NCI-H1105 treated with DMSO at 0.1 percent for 48 hours (cell line): ENCODE results near the gene CXXC5.

Source experiments
- DNase-seq: peaks from one replicate; lab custom pipeline; 2025; lab: John Stamatoyannopoulos, UW

CXXC5 gene

DNA sequence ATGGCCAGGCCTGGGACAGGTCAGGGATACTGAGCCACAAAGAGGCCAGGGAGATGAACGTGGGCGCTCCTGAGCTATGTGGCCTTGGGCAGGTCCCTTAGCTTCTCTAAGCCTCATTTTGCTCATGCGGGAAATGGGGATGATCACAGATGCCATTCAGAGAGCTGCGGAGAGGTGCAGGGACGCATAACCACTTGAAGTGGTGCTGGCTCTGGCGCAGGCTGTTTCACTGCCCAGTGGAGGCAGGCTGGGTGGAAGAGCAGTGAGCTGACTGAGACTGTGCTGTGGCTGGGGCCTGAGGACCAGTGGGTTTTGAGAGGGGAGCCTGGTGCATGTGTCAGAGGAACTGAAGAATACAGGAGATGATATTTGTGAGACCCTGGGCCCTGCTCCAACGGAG, 18.4 kb downstream of the CXXC5 start:
- no peak for DNase-seq

GRCh38 chr5:139667001-139667729, 19.0 kb downstream of the CXXC5 start:
- DNase-seq = no peak

DNA sequence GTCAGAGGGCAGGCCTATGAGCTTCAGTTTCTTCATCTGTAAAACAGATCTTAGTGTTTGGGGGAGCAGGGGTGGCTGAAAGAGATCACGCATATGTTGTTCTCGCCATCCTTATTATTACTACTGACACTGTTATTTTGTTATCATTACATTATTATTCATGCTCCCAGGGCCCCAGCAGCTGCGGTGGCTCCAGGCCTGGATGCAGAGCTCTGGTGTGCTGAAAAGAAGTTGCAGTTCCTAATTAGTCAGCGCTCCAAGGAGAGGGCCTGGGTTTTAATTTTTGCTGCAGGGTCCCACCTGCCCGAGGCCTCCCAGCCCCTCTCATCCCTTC, 19.5 kb downstream of the CXXC5 start:
- no peak for DNase-seq

DNA sequence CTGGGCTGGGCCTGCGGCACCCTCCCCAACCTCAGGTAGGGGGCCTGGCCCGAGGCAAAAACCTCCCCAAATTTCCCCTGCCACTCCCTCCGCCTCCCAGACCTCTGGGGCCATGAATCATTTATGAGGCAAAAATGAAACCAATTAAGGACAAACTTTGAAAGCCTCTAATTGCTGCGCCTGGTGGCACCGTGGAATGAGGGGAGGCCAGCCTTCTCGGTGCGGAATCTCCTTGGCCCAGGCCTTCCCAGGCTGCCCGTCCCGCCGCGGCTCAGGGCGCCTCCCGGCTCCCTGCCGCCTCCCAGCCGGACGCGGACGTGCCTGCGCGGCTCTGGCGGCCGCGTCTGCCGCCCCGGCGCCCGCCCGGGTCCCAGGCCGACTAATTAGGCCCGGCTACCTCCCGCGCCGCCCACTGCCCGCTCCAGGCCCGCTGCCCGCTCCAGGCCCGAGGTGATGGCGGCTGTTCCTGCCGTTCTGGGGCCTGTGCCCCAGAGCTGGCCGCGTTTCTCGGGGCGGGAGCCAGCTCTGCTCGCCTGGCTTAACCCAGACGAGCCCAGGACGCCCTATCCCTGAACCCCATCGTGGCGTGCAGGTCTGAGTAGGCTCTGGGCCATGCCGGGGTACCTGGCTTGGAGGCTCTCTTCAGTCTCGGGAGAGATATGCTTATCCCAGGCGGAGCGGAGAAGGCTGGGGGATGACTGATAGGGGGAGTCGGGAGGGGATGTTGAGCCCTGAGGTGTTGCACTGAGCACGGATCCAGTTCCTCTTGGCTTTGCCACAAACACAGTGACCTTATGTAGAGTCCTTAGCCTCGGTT, 20.1 kb downstream of the CXXC5 start:
- no peak for DNase-seq

GRCh38 chr5:139668924-139669661, 20.9 kb downstream of the CXXC5 start:
- DNase-seq = no peak

GRCh38 chr5:139669662-139670368, 21.7 kb downstream of the CXXC5 start:
- DNase-seq = no peak

DNA sequence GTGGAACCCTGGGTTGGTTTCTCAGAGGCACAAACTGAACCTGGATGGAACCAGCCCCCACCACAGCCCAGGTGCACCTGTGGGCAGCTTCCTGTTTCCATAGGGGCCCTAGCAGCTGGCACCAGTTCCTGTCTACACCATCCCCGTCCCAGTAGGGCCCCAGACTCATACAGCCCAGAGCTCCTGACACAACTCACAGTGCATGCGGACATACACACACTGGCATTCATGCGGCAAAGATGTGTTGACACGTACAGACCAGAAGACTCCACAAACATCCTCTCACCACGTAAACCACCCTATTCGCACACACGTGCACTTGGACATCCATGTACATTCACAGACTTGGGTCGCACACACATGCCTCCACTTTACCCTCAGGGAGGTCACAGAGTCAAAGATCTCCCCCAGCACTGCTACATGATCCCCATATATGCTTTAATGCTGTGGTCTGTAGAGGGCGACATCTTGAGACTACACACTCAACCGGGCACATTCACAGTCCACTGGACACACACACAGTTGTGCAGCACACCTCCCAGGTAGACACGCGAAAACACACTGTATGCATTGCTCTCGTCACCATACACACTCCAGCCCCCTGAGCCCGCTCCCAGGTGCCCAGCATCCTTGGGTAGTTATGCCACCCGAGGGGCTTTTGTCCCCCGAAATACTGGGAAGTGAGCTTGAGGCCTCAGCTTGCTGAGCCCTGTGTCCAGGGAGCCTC, 22.4 kb downstream of the CXXC5 start:
- DNase-seq = no peak

- no peak for DNase-seq
Measured at GRCh38 chr5:139671096-139671841, 23.1 kb downstream of the CXXC5 start.

- no peak for DNase-seq
Measured at GRCh38 chr5:139675213-139675612, 27.1 kb downstream of the CXXC5 start.

- no peak for DNase-seq
Measured at GRCh38 chr5:139675825-139676224, 27.7 kb downstream of the CXXC5 start.

DNA sequence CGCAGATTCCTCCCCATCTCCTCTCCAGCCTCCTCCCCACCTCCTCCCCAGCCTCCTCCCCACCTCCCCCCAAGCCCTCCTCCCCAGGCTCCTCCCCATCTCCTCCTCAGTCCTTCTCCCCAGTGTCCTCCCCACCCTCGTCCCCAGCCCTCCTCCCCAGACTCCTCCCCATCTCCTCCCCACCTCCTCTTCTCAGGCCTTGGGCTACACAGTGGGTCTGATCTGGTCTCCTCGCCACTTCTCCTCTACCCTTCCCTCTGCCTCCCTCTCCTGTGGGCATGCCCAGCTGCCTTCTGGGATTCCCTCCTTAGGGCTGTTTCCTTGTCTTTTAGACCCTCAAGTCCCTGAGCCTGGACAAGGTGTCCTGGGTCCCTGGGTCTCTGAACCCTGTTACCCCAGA, 28.3 kb downstream of the CXXC5 start:
- no peak for DNase-seq

DNA sequence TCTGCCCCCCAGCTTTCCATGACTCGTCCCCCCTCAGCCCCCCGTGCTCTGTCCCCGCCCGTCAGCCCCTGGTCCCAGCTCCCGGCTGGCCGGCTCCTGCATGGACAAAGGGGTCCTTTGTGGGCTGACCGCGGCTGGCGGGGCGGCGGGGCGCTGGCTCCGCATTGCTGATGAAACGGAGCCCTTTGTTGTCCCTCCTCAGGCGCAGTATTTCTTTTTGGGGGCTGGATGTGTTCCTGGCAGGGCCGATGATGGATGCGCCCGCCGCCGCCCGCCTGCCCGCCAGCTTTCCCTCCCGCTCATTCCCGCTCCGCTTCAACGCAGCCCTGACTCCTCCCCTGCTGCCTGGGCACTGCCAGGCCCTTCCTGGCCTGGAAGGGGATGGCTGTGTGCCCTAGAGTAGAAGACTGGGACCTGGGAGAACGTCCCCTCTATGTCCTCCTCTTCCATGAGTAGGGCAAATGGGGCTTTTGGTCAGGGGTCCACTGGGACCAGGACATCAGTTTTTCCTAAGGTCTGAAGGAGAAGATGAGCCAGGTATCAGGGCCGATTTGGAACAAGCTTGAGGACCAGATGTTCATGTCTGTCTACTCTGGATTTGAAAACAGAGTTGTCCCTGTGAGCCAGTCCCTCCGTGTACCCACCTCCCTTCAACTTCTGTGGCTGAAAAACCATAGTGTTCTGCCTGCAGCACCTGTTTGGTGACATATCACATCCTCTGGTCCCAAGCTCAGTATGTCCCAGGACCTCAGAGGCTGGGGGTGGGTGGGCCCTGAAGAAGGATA, 29.0 kb downstream of the CXXC5 start:
- no peak for DNase-seq

DNA sequence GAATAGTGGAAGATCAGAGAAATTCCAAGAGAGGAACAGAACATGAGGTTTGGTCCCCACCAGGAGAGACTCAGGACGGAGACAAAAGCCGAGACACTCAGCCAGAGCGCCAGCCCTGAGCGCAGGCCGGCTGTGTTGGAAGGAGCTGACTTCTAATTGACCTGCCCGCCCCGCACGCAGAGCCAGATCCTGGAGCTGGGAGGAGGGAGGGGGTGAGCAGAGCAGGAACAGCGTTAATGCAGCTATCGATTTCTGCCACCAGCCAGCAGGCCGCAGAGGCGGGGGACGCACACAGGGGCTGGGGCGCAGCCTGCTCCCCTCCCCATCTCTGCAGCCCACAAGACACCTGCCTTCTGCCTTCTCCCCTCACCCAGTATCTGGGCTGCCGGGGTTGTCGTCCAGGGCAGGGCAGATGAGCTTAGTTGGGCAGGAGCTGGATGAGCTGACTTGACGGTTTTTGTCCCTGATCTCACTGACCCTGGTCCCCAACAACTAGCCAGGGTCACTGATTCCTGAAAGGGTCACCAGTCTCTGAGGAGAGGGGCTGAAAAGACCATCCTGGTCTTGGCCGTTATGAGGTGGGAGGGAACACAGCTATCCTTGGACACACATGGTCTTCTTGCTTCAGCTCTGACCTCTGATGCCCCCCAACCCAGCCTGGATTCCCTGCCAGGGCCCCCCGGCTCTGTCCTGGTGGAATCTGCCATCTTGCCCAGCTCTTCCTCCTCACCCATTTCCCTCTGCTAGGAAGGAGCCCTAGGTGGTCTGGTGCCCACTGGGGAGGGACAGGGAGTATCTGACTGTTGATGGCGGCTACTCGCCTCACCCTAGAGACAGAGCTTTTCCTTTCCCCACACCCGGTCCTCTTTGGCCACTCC, 29.8 kb downstream of the CXXC5 start:
- no peak for DNase-seq

DNA sequence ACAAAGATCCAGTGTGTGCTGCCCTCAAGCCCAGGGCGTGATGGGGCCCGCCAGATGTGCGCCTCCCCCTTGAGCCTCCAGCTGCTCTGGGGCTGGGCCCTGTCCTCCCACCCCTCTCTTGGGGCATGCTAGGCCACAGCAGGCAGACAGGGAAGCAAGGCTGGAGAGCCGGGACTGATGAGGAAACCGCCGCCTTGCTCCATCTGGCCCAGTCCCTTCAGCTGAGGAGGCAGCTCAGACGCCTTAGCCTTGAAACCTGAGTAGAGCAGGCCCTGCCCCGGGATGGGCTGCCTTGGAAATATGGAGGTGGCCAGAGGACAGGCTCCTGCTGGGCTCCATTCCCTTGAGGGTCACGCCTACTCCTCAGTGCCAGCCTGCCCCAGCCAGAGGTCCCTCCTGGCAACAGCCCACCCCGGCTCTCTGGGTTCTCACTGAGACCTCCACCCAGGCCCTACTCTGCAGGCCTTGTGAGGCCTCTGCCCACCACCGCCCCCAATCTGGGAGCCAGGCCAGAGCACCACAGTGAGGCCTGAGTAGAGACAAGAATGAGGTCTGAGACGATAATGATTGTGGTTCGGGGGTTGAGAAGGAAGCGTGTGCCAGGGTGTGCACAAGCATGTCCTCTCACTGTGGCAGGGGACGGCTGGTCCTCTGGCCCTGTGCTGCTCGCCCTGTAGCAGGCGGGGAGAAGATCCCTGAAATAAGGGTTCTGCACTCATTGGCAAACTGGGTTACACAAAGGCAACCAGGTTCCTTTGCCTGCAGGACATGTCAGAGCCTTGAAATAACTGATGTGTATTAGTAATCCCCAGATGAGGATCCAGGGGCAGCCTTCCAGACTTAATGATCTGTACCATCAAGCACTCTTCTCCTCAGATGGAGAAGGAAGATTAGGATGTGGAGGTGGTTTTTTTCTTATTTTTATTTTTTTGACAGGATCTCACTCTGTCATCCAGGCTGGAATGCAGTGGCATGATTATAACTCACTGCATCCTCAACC, 30.9 kb downstream of the CXXC5 start:
- no peak for DNase-seq

- DNase-seq = no peak
Measured at GRCh38 chr5:139680368-139681111, 32.4 kb downstream of the CXXC5 start.

DNA sequence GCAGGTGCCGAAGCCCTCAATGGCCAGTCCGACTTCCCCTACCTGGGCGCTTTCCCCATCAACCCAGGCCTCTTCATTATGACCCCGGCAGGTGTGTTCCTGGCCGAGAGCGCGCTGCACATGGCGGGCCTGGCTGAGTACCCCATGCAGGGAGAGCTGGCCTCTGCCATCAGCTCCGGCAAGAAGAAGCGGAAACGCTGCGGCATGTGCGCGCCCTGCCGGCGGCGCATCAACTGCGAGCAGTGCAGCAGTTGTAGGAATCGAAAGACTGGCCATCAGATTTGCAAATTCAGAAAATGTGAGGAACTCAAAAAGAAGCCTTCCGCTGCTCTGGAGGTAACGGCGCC, 32.9 kb downstream of the CXXC5 start:
- DNase-seq = no peak

DNA sequence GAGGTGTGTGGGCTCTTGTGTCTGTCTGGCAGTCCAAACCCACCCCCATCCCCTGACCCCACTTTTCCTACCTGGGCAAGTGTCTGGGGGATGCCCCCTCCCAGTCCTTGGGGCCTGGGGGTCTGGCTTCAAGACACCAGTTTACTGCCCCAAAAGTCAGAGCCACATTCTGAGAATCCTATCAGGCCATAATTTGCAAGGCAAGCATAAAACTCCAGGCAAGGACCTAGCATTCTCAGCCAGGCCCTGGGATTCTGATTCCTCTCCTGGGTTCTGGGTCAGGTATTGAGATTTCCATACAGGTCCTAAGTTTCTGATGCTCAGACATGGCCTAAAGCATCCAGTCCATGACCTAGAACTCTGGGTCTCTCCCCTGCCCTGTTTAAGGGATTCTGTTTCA, 33.3 kb downstream of the CXXC5 start:
- DNase-seq = no peak
